ENCODE results near the gene RP2.

Gene RP2

DNA sequence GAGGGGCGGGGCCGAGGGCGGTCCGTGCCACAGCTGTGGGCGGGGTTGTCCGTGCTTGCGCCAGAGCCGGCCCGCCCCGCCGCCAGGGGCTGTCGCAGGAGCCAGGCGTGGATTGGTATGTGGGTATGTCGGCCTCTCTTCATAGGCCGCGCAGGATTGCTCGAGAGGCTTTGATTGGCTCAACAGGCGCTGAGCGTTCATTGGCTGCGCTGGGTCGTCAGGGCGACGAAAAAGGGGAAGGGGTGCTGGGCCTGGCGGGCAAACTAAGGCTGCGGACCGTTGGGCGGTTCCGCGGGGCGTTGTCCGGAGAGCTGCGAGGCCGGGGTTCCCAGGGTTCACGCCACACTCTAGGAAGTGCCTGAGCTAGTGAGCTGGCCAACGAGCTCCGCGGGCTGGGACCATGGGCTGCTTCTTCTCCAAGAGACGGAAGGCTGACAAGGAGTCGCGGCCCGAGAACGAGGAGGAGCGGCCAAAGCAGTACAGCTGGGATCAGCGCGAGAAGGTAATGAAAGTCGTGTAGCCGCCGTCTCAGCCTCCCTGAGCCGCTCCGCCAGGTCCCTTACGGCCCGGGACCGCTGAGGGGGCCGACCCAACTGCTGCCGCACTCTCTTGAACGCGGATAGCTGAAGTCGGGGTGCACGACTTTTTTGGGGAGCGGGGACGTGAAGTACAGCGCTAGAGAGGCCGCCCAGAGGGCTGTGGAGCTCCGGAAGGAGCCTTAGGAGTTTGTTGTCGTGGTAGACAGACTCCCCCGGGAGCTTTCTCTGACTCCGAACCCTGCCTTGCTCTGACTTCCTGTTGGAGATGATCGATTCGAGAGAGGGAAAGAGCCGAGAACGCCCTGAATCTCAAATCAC, at the start of gene RP2:
TSS of gene RP2 (plus strand) at position 343 of the 857 bp plus-strand sequence. CDS start at position 401, 58 bp downstream.
- peak; percentile 66 to 70 for DNase-seq (ENCODE audit: low read depth in 2 of 2)

DNA sequence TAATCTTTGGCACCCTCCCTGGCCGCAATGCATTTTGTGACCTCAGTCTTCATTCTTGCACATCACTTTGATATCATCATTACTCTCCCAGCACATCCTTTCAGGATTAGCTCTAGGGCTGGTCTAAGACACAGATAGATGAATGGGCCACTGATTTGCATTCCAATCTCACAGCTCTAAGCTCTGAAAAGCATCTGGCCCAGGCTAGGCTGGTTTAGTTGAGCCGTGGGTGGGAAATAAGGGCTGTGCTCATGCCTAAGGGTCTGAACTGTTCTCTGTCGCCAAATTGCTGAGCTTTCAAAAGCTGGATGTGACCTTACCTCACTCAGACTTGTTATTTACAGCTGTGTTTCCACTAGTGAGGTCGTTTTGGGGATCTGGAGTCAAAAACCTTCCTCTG, 47.9 kb upstream of the RP2 start:
- DNase-seq (ENCODE audit: low read depth in 2 of 2): no peak

DNA sequence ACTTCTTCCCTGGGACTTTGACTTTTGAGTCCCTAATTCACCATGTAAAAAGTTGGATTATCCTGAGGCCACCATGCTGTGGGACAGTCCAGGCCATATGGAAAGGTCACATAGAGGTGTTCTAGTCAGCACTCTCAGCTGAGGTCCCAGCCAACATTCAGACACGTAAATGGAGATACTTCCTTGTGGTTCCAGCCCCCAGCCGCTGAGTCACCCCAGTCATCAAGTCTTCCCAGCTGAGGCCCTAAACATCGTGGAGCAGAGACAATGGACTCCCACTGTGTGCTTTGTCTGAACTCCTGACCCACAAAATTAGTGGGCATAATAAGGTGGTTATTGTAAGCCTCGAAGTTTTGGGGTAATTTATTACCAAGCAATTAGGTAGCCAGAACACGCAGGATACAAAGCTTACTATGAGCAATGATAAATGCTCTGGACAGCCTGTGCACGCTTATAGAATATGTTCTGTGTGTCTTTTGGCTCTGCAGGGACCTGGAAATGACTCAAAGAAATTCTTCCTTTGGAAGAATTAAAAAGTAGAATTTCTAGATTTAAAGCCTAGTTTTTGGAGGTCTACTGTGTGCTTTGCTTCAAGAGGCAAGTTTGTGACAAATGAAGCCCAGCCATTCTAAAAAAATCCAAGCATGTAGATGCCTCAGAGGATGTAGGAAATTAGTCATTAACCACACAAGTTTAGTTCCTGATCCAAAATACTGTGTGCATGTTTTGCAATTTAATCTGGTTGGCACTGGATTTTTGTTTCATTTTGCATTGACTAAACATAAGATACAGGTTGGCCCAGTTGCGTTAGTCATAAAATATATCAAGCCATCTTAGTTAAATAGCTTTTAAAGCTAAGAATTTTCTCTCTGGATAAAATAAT, 44.7 kb upstream of the RP2 start:
- DNase-seq (ENCODE audit: low read depth in 2 of 2): no peak

DNA sequence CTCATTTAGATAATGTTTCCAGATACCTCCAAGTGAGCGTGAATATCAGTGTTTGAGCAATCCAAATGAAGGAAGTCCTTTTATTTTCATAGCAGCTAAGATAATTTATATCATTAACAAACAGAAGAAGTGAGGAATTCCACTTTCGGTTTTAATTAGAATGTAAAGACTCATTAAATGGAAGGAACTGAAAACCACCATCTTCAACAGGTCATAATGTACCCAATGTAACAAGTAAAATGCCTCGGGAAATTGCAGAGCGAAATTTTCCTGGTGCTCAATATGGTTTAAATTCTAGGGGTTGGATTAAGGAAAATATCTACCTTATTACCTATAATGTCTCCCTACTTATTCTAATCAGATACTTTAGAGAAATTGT, 44.0 kb upstream of the RP2 start:
- DNase-seq (ENCODE audit: low read depth in 2 of 2): no peak

DNA sequence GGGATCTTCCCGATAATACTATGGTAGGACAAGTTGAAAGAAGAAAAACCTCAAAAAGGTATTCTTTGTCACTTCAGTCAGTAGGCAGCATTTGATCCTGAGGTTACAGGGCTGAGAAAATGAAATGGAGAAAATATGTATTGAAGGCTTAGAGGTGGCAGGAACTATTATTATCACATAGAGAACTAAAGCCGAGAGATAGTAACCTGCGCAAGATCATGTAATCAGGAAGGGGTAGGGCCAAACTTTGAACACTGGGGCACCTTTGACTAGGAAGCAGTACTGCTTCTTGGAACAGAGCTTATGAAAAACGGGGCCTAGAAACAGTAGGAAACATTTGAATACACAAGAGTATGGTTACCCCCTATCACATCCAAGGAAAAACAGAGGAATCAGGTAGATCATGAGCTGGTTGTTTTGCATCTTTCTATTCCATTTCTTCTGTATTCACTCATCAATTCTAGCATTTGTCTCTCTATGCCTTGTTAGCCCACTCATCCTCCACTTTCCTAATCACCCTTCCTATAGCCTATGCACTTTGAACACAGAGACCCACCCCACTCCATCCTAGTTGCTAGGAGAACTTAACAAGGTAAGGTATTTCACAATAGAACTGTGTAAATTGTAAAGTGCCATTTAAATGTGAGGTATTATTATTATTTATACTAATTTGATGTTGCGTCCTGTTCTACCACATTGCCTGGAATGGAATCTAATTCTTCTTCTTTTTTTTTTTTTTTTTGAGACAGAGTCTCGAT, 43.3 kb upstream of the RP2 start:
- DNase-seq (ENCODE audit: low read depth in 2 of 2): no peak

DNA sequence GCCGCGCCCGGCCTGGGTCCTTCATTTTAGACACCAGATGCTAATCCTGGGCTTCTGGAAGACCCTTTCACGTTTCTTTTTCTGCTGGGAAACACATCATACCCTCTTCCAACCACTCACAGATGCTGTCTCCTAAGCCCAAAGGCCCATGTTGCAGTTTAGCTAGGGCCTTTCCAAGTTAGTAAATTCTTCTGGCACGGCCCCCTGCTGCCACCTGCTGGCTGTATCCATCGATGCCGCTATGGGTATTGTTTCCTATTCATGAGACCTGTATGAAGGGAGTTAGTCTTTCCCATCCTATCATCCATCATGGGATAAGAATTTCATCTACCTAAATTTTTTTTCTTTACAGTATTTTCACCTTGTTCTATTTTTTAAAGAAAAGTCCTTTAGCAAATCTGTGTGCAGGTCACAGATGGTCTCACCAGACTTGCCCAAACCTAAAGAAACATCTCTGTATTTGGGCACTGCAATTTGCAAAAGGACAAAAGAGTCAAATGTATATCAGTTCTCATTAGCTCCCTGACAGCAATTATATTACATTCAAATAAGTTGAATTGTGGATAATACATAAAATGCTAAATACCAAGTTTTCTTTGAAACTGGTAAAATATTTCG, 40.2 kb upstream of the RP2 start:
- peak; percentile 14 to 45 for DNase-seq (ENCODE audit: low read depth in 2 of 2)

DNA sequence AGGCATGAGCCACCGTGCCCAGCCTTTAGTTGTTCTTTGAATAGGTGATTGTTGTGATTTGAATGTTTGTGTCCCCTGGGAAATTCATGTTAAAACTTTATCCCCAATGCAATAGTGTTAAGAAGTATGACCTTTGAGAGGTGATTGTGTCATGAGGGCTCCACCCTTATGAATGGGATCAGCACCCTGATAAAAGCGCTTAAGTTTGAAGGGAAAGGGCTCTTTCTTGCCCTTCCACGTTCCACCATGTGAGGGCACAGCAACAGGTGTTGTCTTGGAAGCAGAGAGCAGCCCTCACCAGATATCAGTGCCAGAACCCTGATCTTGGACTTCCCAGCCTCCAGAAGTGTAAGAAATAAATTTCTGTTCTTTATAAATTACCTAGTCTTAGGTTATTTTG, 33.7 kb upstream of the RP2 start:
- no peak for DNase-seq (ENCODE audit: low read depth in 2 of 2)

DNA sequence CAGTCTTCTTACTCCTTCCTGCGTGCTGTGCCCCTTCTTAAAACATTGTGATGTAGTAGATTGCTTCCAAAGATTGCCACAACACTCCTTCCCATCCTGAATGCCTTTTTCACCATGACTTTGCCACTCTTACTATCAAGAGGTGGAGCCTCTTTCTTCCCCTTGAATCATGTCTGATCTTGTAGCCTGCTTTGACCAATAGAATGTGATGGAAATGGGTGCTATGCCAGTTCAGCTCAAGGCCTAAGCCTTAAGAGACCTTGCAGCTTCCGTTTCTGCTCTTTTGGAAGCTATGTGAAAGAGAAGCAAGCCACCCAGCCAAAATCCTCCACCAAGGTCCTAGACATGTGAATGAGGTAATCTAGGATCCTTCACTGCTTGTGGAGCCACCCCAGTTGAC, 31.6 kb upstream of the RP2 start:
- DNase-seq (ENCODE audit: low read depth in 2 of 2): no peak

DNA sequence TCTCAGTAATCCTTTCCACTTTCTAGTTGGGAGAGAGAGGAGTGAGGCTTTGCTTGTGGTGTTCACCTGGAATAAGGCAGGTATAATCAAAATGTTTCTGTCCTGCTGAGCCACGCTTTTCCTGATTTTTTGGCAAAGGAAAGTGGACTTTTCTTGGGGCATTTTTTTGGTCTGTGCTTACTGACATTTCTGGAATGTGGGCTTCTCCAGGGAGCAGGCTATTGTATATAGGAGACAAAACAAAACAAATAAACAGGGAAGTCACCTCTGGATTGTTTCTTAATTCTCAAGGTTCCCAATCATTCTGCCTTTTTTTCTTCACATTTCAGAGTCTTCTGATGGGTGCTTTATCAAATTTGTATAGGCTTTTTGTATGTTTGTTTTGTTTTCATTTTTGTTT, 25.7 kb upstream of the RP2 start:
- no peak for DNase-seq (ENCODE audit: low read depth in 2 of 2)

DNA sequence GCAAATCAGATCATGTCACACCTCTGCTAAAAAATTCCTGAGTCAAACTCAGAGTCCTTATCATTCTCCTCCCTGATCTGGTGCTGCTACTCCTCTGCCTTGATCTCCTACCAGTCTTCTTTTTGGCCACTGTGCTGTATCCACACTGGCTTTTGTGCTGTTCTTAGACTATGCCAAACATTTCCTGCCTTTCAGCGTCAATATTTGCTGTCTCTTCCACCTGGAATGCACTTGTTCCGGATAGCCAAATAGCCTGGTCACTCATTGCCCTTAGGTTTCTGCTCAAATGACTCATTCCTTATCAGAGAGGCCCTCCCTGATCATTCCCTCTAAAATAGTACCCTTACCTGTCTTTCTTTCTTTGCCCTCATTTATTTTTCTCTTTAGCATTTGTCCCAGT, 24.4 kb upstream of the RP2 start:
- DNase-seq (ENCODE audit: low read depth in 2 of 2): no peak

DNA sequence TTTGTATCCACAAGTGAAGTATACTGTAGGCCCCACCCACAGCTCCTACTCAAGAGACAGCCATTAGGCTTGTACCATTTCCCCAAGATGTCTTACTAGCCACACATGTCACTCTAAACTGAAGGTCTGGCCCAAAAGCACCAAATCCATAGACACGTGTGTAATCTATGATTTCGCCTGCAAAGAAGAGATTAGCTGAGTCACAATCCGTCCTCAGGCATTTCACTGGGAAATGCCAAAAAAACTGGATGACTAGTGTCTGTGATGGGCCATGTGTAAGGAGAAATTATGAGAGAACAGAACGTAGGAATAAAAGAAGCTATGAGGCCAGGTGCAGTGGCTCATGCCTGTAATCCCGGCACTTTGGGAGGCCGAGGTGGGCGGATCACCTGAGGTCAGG, 21.9 kb upstream of the RP2 start:
- DNase-seq (ENCODE audit: low read depth in 2 of 2): no peak

DNA sequence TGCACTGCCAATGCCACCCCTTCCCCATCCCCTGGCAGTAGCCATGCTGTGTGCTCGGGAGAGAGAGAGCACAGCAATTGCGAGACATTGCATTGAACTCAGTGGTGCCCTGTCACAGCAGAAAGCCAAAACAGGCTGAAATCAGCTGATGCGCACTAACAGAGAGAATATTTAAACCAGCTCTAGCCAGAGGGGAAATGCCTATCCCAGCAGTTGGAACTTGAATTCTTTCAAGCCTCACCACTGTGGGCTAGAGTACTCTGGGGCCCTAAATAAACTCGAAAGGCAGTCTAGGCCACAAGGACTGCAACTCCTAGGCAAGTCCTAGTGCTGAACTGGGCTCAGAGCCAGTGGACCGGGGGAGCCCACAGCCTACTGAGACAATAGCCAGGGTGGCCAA, 17.7 kb upstream of the RP2 start:
- no peak for DNase-seq (ENCODE audit: low read depth in 2 of 2)

DNA sequence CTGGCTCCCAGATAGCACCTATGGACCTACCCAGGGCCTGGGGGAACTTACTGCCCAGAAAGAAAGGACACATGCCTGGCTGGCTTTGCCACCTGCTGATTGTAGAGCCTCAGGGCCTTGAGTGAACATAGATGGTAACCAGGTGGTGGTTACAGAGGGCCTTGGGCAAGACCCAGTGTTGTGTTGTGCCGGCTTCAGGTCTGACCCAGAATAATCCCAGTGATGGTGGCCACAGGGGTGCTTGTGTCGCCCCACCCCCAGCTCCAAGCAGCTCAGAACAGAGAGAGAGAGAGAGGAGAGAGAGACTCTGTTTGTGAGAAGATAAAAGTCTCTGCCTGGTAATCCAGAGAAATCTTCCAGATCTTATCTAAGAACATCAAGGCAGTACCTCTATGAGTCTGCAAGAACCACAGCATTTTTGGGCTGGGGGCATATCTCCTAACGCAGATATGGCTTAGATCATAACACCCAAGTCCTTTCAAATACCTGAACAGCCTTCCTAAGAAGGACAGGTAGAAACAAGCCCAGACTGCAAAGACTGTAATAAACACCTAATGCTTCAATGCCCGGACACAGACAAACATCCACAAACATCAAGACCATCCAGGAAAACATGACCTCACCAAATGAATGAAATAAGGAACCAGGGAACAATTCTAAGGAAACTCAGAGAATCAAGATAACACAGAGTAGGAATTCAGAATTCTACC, 16.3 kb upstream of the RP2 start:
- DNase-seq (ENCODE audit: low read depth in 2 of 2): no peak

DNA sequence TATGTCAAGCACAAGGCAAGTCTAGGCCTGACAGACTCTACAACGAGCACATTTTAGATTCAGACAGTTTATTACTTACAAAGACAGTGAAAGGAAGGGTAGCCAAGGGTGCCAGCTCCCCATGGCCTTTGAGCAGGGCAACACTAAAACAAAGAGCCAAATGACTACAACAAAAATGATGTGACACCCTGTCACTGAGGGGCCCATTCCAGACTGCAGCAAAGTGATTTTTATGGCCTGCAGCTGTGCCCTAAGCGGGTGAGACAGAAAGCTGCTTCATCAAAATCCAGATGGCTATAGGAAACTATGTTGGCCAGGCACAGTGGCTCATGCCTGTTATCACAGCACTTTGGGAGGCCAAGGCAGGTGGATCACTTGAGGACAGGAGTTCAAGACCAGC, 13.4 kb upstream of the RP2 start:
- no peak for DNase-seq (ENCODE audit: low read depth in 2 of 2)

DNA sequence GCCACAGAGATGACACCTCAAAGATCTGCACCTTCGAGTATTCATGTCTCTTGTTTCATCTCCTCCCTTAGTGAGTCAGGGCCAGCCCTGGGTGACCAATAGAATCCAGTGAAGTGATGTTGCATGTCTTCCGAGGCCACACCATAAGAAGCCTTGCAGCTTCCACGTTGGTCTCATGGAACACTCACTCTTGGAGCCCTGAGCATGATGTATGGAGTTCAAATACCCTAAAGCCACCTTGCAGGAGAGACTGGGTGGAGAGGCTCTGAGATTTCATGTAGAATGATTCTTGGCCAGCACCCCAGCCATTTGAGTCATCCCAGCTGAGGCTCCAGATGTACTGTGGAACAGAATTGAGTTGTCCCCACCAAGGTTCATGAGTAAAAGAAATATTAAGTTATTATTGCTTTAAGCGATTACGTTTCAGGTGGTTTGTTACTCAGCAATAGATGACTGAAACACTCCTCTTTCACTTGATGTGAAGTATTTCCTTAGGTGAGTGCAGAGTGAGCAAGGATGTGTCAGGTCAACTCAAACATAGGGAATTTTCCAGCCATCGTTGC, 5.0 kb upstream of the RP2 start:
- DNase-seq (ENCODE audit: low read depth in 2 of 2): no peak

DNA sequence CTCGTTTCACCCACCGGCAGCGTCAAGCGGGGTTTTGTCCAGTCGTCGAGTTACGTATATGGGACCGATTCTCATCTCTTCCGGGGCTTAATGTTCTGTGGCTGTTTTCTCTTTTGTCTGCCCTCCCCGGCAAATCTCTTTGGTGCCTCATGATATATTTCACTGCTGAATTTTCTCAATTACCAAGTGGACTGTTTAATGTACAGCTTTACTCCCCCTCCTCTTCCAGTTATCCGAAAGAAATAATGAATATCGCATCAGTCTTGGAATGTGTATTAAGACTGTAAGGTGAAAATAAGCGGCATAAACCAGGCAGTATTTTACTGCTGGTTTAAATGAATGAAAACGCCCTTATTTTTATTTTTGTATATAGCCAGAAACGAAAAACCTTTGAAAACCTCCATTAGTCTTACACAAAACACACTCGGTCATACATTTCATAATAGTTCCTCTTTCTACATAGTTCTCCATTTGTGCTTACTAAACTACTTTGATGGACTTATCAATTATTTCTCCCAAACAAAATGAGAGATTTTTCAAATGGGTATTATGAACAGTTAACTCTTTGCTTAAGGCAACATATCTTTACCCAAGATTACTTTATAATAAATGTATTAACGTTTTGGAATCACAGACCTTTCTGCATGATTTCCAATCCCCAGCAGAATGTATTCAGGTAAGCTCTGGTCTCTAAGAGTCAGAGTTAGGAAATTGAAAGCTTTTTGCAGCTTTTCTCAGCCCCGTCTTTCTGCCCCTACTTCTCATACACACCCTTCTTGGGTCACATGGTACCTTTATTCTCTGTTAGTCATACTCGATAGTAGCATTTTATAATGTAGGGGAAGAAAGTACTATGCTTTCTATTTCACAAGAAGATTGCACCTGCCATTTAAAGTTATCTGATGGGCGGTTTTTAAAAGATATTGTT, 979 bp downstream of the RP2 start:
- no peak for DNase-seq (ENCODE audit: low read depth in 2 of 2)

DNA sequence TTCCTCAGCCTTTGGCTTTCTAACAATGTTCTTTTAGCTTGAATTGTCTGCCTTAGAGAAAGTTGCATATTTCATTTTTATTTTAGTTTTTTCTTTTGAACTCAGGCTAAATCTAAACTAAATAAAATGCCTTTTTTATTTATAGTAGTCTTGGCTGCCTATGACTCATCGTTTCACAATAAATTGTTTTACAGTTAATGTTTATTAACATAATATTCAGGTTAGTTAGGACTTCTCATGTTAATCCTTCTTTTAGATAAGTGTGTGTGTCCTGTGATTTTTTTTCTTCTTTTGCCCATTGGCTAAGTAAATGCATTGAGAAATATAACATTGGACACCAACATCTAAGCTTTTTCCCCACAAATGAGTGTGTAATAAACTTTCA, 1.6 kb downstream of the RP2 start:
- no peak for DNase-seq (ENCODE audit: low read depth in 2 of 2)

DNA sequence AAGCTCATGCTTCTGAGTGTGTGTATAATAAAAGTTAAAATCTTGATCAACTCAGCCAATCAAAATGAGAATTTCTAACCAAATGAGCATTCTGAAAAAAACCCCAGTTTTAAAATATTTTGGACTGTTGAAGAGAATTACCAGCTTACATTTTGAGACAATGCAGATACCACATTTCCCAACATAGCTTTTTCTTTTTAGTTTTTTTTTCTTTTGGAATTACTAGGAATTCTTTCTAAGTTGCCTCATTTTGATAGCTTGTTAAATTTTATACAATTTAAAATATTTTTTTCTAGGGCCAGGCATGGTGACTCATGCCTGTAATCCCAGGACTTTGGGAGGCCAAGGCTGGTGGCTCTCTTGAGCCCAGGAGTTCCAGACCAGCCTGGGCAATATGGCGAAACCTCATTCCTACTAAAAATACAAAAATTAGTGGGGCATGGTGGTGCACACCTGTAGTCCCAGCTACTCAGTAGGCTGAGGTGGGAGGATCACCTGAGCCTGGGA, 2.2 kb downstream of the RP2 start:
- DNase-seq (ENCODE audit: low read depth in 2 of 2): no peak

DNA sequence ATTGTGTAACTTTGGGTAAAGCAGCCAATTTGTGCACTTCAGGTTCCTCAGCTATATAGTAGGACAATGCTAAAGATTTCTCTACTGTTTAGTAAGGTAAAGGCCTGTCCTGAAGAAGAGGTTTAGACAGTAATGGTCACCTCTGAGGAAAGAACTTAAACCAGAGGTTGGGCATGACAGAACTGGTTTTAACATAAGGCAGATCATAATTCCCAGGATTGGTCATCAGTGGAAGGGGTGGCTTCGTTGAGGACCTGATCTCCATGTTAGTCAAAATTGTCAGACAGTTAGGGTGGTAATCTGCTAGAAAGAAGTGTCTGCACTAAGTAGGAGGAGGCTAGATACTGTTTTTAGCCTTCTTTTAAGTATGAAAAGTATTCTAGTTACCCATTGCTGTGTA, 4.1 kb downstream of the RP2 start:
- DNase-seq (ENCODE audit: low read depth in 2 of 2): no peak

DNA sequence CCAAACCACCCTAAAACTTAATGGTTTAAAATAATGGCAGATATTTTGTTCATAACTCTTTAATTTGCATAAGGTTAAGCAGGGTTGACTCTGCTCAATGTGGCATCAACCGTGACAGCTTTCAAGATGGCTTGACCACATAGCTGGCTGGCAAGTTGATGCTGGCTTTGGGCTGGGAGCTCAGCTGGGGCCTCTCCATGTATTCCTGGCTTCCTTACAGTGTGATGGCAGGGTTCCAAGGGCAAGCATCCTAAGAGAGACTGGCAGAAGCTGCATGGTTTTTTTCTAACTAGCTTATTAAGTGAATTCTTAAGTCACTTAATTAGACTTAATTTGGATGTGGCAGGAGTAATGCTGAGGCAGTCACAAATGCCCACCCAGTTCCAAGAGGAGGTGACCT, 4.5 kb downstream of the RP2 start:
- DNase-seq (ENCODE audit: low read depth in 2 of 2): no peak
